H1 (cell line): Measurements from ENCODE around the gene MBTPS1. TPM values are rescaled to one million over a fixed set of nuclear protein-coding genes. Genes with fewer than 3 reads are reported as not detected.

Experiments used
- CTCF ChIA-PET: fragments of 300-600 bp; sonication (Branson Sonifier 250); formaldehyde crosslinking; loops from one replicate; lab custom pipeline; 2021; ENCODE audit not compliant: partially characterized antibody; lab: Charles Lee
- POLR2A ChIA-PET: fragments of 300-600 bp; sonication (Branson Sonifier 250); formaldehyde crosslinking; loops from one replicate; lab custom pipeline; 2021; ENCODE audit warnings: inconsistent platforms; ENCODE audit not compliant: partially characterized antibody; lab: Charles Lee
- DNase-seq, 2 experiments: peaks; one replicate each; pipeline versions ENCODE4 v3.0.0 to v3.0.0-alpha.2; 2010 to 2022; ENCODE audit warnings: low spot score in 2 of 2, low read depth in 1 of 2, mixed read lengths in 1 of 2
- FAIRE-seq: peaks from 2 replicates; lab custom pipeline; 2011; peaks lifted over from hg19 to GRCh38; lab: Jason Lieb, UNC
- H2AFZ ChIP-seq: 2 replicates; pipeline ENCODE4 v1.8.1; 2012; ENCODE audit warnings: low read length, inconsistent platforms
- H2AK5ac ChIP-seq: 2 replicates; pipeline ENCODE4 v1.6.1; 2013; ENCODE audit warnings: low read depth, low read length
- H2BK120ac ChIP-seq: replicated peaks from 2 replicates; pipeline ENCODE3; 2013; ENCODE audit warnings: low read depth, low read length, inconsistent platforms
- H2BK12ac ChIP-seq: 2 replicates; pipeline ENCODE4 v1.6.1; 2013; ENCODE audit warnings: low read depth, low read length
- H2BK15ac ChIP-seq: 2 replicates; pipeline ENCODE4 v1.6.1; 2013; ENCODE audit warnings: low read length
- H2BK20ac ChIP-seq: 2 replicates; pipeline ENCODE4 v1.6.1; 2013; ENCODE audit warnings: low read length
- H2BK5ac ChIP-seq: 2 replicates; pipeline ENCODE4 v1.6.1; 2013; ENCODE audit warnings: low read depth, low read length
- H3K14ac ChIP-seq: 2 replicates; pipeline ENCODE4 v1.6.1; 2013; ENCODE audit warnings: inconsistent platforms; ENCODE audit not compliant: insufficient read length
- H3K18ac ChIP-seq: 2 replicates; pipeline ENCODE4 v1.6.1; 2013; ENCODE audit warnings: low read length; ENCODE audit errors: extremely low read depth
- H3K23ac ChIP-seq: 2 replicates; pipeline ENCODE4 v1.6.1; 2013; ENCODE audit warnings: inconsistent platforms; ENCODE audit not compliant: insufficient read length
- H3K23me2 ChIP-seq: 2 replicates; pipeline ENCODE4 v1.6.1; 2013; ENCODE audit warnings: low read depth, low read length
- H3K27ac ChIP-seq: 2 replicates; pipeline ENCODE4 v1.6.1; 2011; ENCODE audit warnings: low read depth, low read length, inconsistent platforms
- H3K27me3 ChIP-seq, 4 experiments: replicated peaks in 1 of 4; 1 replicate in 1 of 4; 2 replicates in 3 of 4; pipeline versions ENCODE4 v1.6.1 to v1.8.1; 2011 to 2013; ENCODE audit warnings: low read length in 3 of 4, mild to moderate bottlenecking in 3 of 4, inconsistent platforms in 2 of 4, mixed read lengths in 2 of 4, moderate library complexity in 1 of 4; ENCODE audit not compliant: control insufficient read depth in 3 of 4, insufficient read depth in 3 of 4; ENCODE audit errors: extremely low read depth in 1 of 4
- H3K36me3 ChIP-seq, 4 experiments: 2 replicates each; pipeline versions ENCODE4 v1.6.1 to v1.8.1; 2011 to 2013; ENCODE audit warnings: mild to moderate bottlenecking in 4 of 4, low read length in 3 of 4, moderate library complexity in 2 of 4, control low read depth in 1 of 4, inconsistent platforms in 1 of 4; ENCODE audit not compliant: insufficient read depth in 4 of 4, control insufficient read depth in 2 of 4
- H3K4ac ChIP-seq: replicated peaks from 2 replicates; pipeline ENCODE3; 2013; ENCODE audit warnings: low read length, low read depth, mixed read lengths, inconsistent platforms; ENCODE audit not compliant: insufficient read length
- H3K4me1 ChIP-seq, 4 experiments: replicated peaks in 1 of 4; 1 replicate in 1 of 4; 2 replicates in 3 of 4; pipeline versions ENCODE4 v1.6.1 to v1.8.1; 2011 to 2013; ENCODE audit warnings: low read length in 3 of 4, inconsistent platforms in 2 of 4, mixed read lengths in 1 of 4; ENCODE audit not compliant: insufficient read depth in 4 of 4, control insufficient read depth in 3 of 4
- H3K4me2 ChIP-seq, 2 experiments: 2 replicates each; pipeline versions ENCODE4 v1.6.1 to v1.8.1; 2011 to 2013; ENCODE audit warnings: low read depth in 2 of 2, low read length in 2 of 2, control low read depth in 1 of 2, inconsistent platforms in 1 of 2, mild to moderate bottlenecking in 1 of 2; ENCODE audit not compliant: insufficient read depth in 1 of 2
- H3K4me3 ChIP-seq, 4 experiments: fragments of 200-600, 300-600 bp in 1 of 4; sonication (generic), shearing (Covaris generic), sonication (Bioruptor Twin) in 1 of 4; 2 replicates each; pipeline versions ENCODE4 v1.5.1 to v1.8.1; 2011 to 2016; ENCODE audit warnings: low read length in 4 of 4, low read depth in 3 of 4, control low read depth in 2 of 4, inconsistent platforms in 2 of 4, mild to moderate bottlenecking in 2 of 4, mixed read lengths in 1 of 4, moderate library complexity in 1 of 4; ENCODE audit not compliant: insufficient read depth in 2 of 4; ENCODE audit errors: extremely low read depth in 1 of 4
- H3K56ac ChIP-seq: replicated peaks from 2 replicates; pipeline ENCODE3; 2013; ENCODE audit warnings: low read depth, mild to moderate bottlenecking, mixed read lengths, low read length, inconsistent platforms; ENCODE audit not compliant: insufficient read length
- H3K79me1 ChIP-seq: 2 replicates; pipeline ENCODE4 v1.6.1; 2013; ENCODE audit warnings: low read depth, low read length, control low read depth
- H3K79me2 ChIP-seq, 2 experiments: 2 replicates each; pipeline versions ENCODE4 v1.6.1 to v1.8.1; 2012 to 2013; ENCODE audit warnings: low read length in 2 of 2, mild to moderate bottlenecking in 2 of 2, inconsistent platforms in 1 of 2; ENCODE audit not compliant: insufficient read depth in 2 of 2, control insufficient read depth in 1 of 2
- H3K9ac ChIP-seq, 4 experiments: replicated peaks in 1 of 4; 1 replicate in 1 of 4; 2 replicates in 3 of 4; pipeline versions ENCODE4 v1.6.1 to v1.8.1; 2011 to 2013; ENCODE audit warnings: low read depth in 3 of 4, low read length in 3 of 4, control low read depth in 2 of 4, mild to moderate bottlenecking in 2 of 4, moderate library complexity in 2 of 4, inconsistent platforms in 1 of 4; ENCODE audit errors: extremely low read depth in 1 of 4
- H3K9me3 ChIP-seq, 2 experiments: 2 replicates each; pipeline versions ENCODE4 v1.6.1 to v1.8.1; 2012 to 2013; ENCODE audit warnings: mild to moderate bottlenecking in 2 of 2, moderate library complexity in 2 of 2, control low read depth in 1 of 2, inconsistent platforms in 1 of 2, low read depth in 1 of 2, low read length in 1 of 2, mixed read lengths in 1 of 2; ENCODE audit not compliant: insufficient read depth in 2 of 2
- H4K20me1 ChIP-seq, 2 experiments: replicated peaks in 1 of 2; 2 replicates each; pipeline versions ENCODE3 to v1.8.1; 2011 to 2013; ENCODE audit warnings: inconsistent platforms in 2 of 2, low read length in 2 of 2, mild to moderate bottlenecking in 1 of 2; ENCODE audit not compliant: insufficient read depth in 2 of 2, control insufficient read depth in 1 of 2
- H4K5ac ChIP-seq: 2 replicates; pipeline ENCODE4 v1.6.1; 2013; ENCODE audit warnings: low read length, low read depth, mixed read lengths, inconsistent platforms; ENCODE audit not compliant: insufficient read length
- H4K8ac ChIP-seq: 2 replicates; pipeline ENCODE4 v1.8.0; 2013; ENCODE audit warnings: mild to moderate bottlenecking, moderate library complexity, low read length, inconsistent platforms; ENCODE audit not compliant: insufficient read depth; ENCODE audit errors: extremely low read depth
- H4K91ac ChIP-seq: replicated peaks from 2 replicates; pipeline ENCODE3; 2013; ENCODE audit warnings: low read length, mixed read lengths, inconsistent platforms; ENCODE audit not compliant: insufficient read length
- ATF2 ChIP-seq: IDR thresholded peaks from 2 replicates; pipeline ENCODE4 v1.6.1; 2012; ENCODE audit warnings: low read length, inconsistent platforms
- BCL11A ChIP-seq, 2 experiments: IDR thresholded peaks; one replicate each; pipeline ENCODE4 v1.6.1; 2011; ENCODE audit warnings: low read depth in 2 of 2, low read length in 2 of 2, mild to moderate bottlenecking in 2 of 2
- BRCA1 ChIP-seq: IDR thresholded peaks from 2 replicates; pipeline ENCODE4 v1.6.1; 2012; ENCODE audit warnings: low read depth, low read length, improper control_type of control experiment
- CBX5 ChIP-seq: fragments of 300-800, 300-1000 bp; sonication (generic); IDR thresholded peaks from 2 replicates; pipeline ENCODE4 v1.7.1; 2016; ENCODE audit warnings: antibody characterized with exemption, low read length, low read depth
- CBX8 ChIP-seq: fragments of 300-800, 300-1000 bp; sonication (generic); IDR thresholded peaks from 2 replicates; pipeline ENCODE4 v1.7.1; 2016; ENCODE audit warnings: low read depth, low read length, borderline replicate concordance
- CEBPB ChIP-seq: IDR thresholded peaks from 2 replicates; pipeline ENCODE4 v1.6.1; 2012; ENCODE audit warnings: low read depth, low read length
- FOSL1 ChIP-seq: IDR thresholded peaks from 2 replicates; pipeline ENCODE4 v1.6.1; 2011; ENCODE audit warnings: mild to moderate bottlenecking, low read depth, low read length, moderate library complexity; ENCODE audit not compliant: insufficient read depth
- HDAC2 ChIP-seq, 2 experiments: fragments of 300-600 bp in 1 of 2; sonication (generic) in 1 of 2; IDR thresholded peaks; 2 replicates each; pipeline ENCODE4 v1.6.1; 2011 to 2012; ENCODE audit warnings: low read depth in 2 of 2, low read length in 2 of 2, mild to moderate bottlenecking in 2 of 2, moderate library complexity in 2 of 2, borderline replicate concordance in 1 of 2, inconsistent platforms in 1 of 2
- RBBP5 ChIP-seq: IDR thresholded peaks from 2 replicates; pipeline ENCODE4 v1.7.1; 2012; ENCODE audit warnings: low read depth, mild to moderate bottlenecking, inconsistent platforms, low read length, moderate library complexity, borderline replicate concordance
- RFX5 ChIP-seq: IDR thresholded peaks from 2 replicates; pipeline ENCODE4 v1.6.1; 2011; ENCODE audit warnings: low read depth, low read length, improper control_type of control experiment, borderline replicate concordance
- RXRA ChIP-seq: IDR thresholded peaks from 2 replicates; pipeline ENCODE4 v1.6.1; 2011; ENCODE audit warnings: low read depth, mild to moderate bottlenecking, low read length, moderate library complexity; ENCODE audit not compliant: insufficient read depth
- SP1 ChIP-seq: IDR thresholded peaks from 2 replicates; pipeline ENCODE4 v1.6.1; 2011; ENCODE audit warnings: low read depth, low read length
- SP4 ChIP-seq: IDR thresholded peaks from 2 replicates; pipeline ENCODE4 v1.6.1; 2012; ENCODE audit warnings: low read length, inconsistent platforms
- WGBS, 2 experiments: shearing (Covaris generic) in 1 of 2; methylation state at CpG; one replicate each; pipeline versions ENCODE4 v1.1.6 to v1.1.7; 2013 to 2015; ENCODE audit warnings: low lambda C conversion rate in 2 of 2, mixed read lengths in 2 of 2, inconsistent platforms in 1 of 2, low coverage in 1 of 2, missing lambda C conversion rate in 1 of 2; ENCODE audit not compliant: insufficient replicate concordance in 2 of 2, insufficient coverage in 1 of 2, insufficient read length in 1 of 2; ENCODE audit errors: extremely low coverage in 1 of 2, missing lambda C conversion rate in 1 of 2; 5-methylcytosine and 5-hydroxymethylcytosine counted together
- polyA plus RNA-seq, 7 experiments: library from polyadenylated mRNA; depleted of rRNA in 3 of 7; stranded (reverse) in 5 of 7; unstranded in 2 of 7; fragments of >200 nt in 5 of 7; fragments of 200-250 nt in 2 of 7; gene quantifications; 1 replicate in 5 of 7; 2 replicates in 1 of 7; 4 replicates in 1 of 7; pipeline versions ENCODE4 v1.2.1 to v1.2.3, GENCODE V29; 2011 to 2013; ENCODE audit warnings: missing spikeins in 2 of 7, mixed read lengths in 2 of 7
- total RNA-seq: library from RNA; stranded (reverse); fragmentation: NEBNext Ultra II Directional; extraction: Animal tissue kit (Norgen Biotek cat#: 25700); gene quantifications from 2 replicates; pipeline ENCODE4 v1.2.1, GENCODE V29; 2021

MBTPS1 gene
- total and polyA plus RNA-seq, 2 of the 8 experiments (the other 6 are each of a cell fraction or from before 2014, with no cell fraction given) = 30.6 to 53.3 TPM

- CTCF ChIA-PET = interaction anchor here (0.6 to 10.5 kb wide), 11 partner anchors 12 to 1063 kb away, joined by 3 to 93 read pairs (median 4); partner anchors contain the start of gene MBTPS1
Observed at GRCh38 chr16:84087001-84087400, 29.7 kb downstream of the MBTPS1 start.

More at GRCh38 chr16:84087001-84087400, 29.7 kb downstream of the MBTPS1 start:
- H3K27me3 ChIP-seq = no peaks in the 10 kb centered on the region
- H4K8ac ChIP-seq = no peak overlapping the region
- no peaks in the 10 kb centered on the region for H3K9me3 ChIP-seq
- H3K14ac ChIP-seq = no peak overlapping the region
- no peaks in the 10 kb centered on the region for H3K23me2 ChIP-seq
- H3K4ac ChIP-seq = no peak overlapping the region
- POLR2A ChIA-PET = interaction anchor here (0.9 kb wide), 1 partner anchor 10 kb away, joined by 4 read pairs; no protein-coding TSS in a partner anchor
- H3K27ac ChIP-seq = no peak overlapping the region
- H2BK20ac ChIP-seq = no peak overlapping the region
- no peaks in the 10 kb centered on the region; the same call in 1 of the 2 replicates for H3K79me1 ChIP-seq
- no peak overlapping the region for H2BK120ac ChIP-seq
- no peak overlapping the region for H3K9ac ChIP-seq
- H2BK5ac ChIP-seq = no peak overlapping the region
- no peak overlapping the region for H3K56ac ChIP-seq
- no peaks in the 10 kb centered on the region for H3K4me1 ChIP-seq
- FAIRE-seq (no peak), DNase-seq (no peak)
- WGBS, 2 experiments = 90% methylated on average over 12 of the region's 12 CpGs; no CpG with 5 or more reads in 1 of the 2 experiments
- peaks cover 17 to 62% (median 44%) of the 10 kb centered on the region in 4 experiments; a peak in 7 of 8 replicates for H3K36me3 ChIP-seq
- H4K5ac ChIP-seq = no peak overlapping the region
- H2BK15ac ChIP-seq = no peak overlapping the region
- H3K18ac ChIP-seq = no peak overlapping the region
- H2BK12ac ChIP-seq = no peak overlapping the region
- no peak overlapping the region for H2AK5ac ChIP-seq
- no peak overlapping the region for H3K23ac ChIP-seq
- no peak overlapping the region for H3K4me2 ChIP-seq
- peaks cover 0 to 6% of the 10 kb centered on the region in 2 experiments for H4K20me1 ChIP-seq
- no peaks in the 10 kb centered on the region for H3K79me2 ChIP-seq
- no peak overlapping the region for H3K4me3 ChIP-seq
- no peak for TF ChIP-seq CBX5
- no peak for TF ChIP-seq FOSL1
- no peak for TF ChIP-seq SP4
- no peak for TF ChIP-seq SP1
- no peak for TF ChIP-seq CEBPB
- TF ChIP-seq HDAC2 (IDR thresholded peaks at IDR 0.05; ENCODE audit: borderline replicate concordance in 1 of 2, low read depth in 2 of 2, low read length in 2 of 2) = no peak
- no peak for TF ChIP-seq RFX5
- TF ChIP-seq RXRA = no peak
- TF ChIP-seq RBBP5 = no peak
- no peak for TF ChIP-seq ATF2
- TF ChIP-seq CBX8 = no peak
- TF ChIP-seq BCL11A (IDR thresholded peaks at IDR 0.05; ENCODE audit: low read depth in 2 of 2, low read length in 2 of 2) = no peak
- TF ChIP-seq BRCA1 = no peak
- H2AFZ ChIP-seq = no peak overlapping the region
- no peak overlapping the region for H4K91ac ChIP-seq
